Body of pancreas (tissue), 4 donors: Measurements from ENCODE around the gene FXR2. TPM values are rescaled to one million over a fixed set of nuclear protein-coding genes. Genes with fewer than 3 reads are reported as not detected.

Source experiments
- ATAC-seq: fragments of 150-250 bp; one replicate; pipeline ENCODE4 v1.9.1; 2016
- DNase-seq, 4 donors: peaks; one replicate each; pipeline ENCODE4 v3.0.0-alpha.2; 2019
- H3K27ac ChIP-seq, 4 donors: fragments of 200-600 bp; sonication (generic); 1 replicate in 3 of 4; 2 replicates in 1 of 4; pipeline versions ENCODE4 v1.5.1 to v1.6.1; 2016 to 2019; ENCODE audit warnings: mild to moderate bottlenecking in 1 of 4, mixed read lengths in 1 of 4, moderate library complexity in 1 of 4
- H3K27me3 ChIP-seq, 2 donors: fragments of 200-600 bp; sonication (generic); one replicate each; pipeline ENCODE4 v1.6.0; 2016; ENCODE audit warnings: mild to moderate bottlenecking in 1 of 2
- H3K36me3 ChIP-seq, 2 donors: fragments of 200-600 bp; sonication (generic); replicated peaks in 1 of 2; 2 replicates each; pipeline ENCODE4 v1.5.1; 2016; ENCODE audit warnings: low read depth in 2 of 2; ENCODE audit not compliant: insufficient read depth in 1 of 2
- H3K4me1 ChIP-seq: fragments of 200-600 bp; sonication (generic); one replicate; pipeline ENCODE4 v1.6.0; 2016
- H3K4me3 ChIP-seq, 2 donors: fragments of 200-600 bp; sonication (generic); 1 replicate in 1 of 2; 2 replicates in 1 of 2; pipeline ENCODE4 v1.5.1; 2016 to 2019
- H3K9me3 ChIP-seq, 3 donors: fragments of 200-600 bp; sonication (generic); 1 replicate in 2 of 3; 2 replicates in 1 of 3; pipeline ENCODE4 v1.5.1; 2016
- POLR2A ChIP-seq, 3 donors: fragments of 450-650 bp; IDR thresholded peaks; one replicate each; pipeline ENCODE4 v1.6.1; 2016; ENCODE audit warnings: antibody characterized with exemption in 3 of 3, mild to moderate bottlenecking in 2 of 3
- WGBS, 2 donors: methylation state at CpG; one replicate each; pipeline ENCODE4 v1.1.5; 2017; 5-methylcytosine and 5-hydroxymethylcytosine counted together
- intact Hi-C: fragments of 100-400 bp; cut with DNase I; formaldehyde crosslinking; loops from one replicate; pipeline ENCODE4 v1.15.1; 2023
- total RNA-seq, 2 donors: library from RNA; depleted of rRNA; stranded (reverse); fragments of >200 nt; gene quantifications; one replicate each; pipeline ENCODE4 v1.1.0, GENCODE V29; 2016
- TF ChIP-seq, protein P1 (sequence below), 7 experiments: fragments of 450-650 bp in 4 of 7; fragments of 200-600 bp in 3 of 7; sonication (generic) in 3 of 7; IDR thresholded peaks; one replicate each; pipeline ENCODE4 v1.5.1; 2016 to 2019; ENCODE audit warnings: antibody characterized with exemption in 7 of 7

Gene FXR2
- total RNA-seq: 10 to 100 TPM; 10.2 to 10.9 TPM

DNA sequence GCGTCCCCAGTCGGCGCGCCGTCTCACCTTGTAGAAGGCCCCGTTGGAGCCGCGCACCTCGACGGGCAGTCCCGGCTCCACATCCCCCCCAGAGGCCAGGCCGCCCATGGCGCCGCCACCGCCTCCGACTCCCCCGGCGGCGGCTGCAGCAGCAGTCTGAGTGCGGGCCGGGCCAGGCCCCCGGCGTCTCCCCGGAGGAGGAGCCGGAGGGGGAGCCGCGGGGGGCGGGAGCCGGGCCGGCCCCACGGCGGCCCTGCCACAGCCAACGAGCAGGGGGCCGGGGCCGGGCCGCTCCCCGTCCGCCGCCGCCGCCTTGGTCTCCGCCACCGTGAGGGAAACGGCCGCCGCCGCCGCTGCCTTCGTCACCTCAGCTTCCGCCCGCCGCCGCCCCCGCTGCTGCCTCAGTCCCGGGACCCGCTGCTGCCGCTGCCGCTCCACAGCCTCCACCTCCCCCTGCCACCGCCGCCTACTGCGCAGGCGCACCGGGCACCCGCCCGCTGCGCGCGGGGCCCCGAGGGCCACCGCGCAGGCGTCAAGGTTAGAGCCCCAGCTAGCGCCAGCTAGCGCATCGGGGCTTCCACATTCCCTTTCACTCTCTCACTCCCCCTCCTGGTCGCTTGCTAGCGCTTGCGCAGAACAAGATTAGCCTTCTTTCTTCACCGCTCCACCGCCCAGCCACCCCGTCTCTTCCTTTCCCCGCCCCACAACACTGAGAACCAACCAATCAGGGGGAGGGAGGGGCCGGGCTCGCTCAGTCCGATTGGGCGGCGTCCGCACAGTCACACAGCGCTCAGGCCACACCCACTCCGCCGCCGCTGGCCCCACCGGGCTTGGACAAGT, at the start of gene FXR2:
TSS of gene FXR2 (minus strand) at position 473 of the 840 bp plus-strand sequence. CDS start at position 108, 365 bp downstream.
- H3K4me1 ChIP-seq: peaks cover 34% of the 10 kb centered on the region
- H3K4me3 ChIP-seq: peak within 1 kb of the TSS; percentile 13 to 33
- 0% methylated on average over 18 to 79 of the region's 93 CpGs for WGBS, 2 donors
- H3K27ac ChIP-seq: peak within 1 kb of the TSS; percentile 87 to 95 (median 92)
- no peaks in the 10 kb centered on the region for H3K27me3 ChIP-seq
- peak; percentile 46 to 73 (median 69) for TF ChIP-seq POLR2A (IDR thresholded peaks at IDR 0.05)
- TF ChIP-seq, protein P1, sequence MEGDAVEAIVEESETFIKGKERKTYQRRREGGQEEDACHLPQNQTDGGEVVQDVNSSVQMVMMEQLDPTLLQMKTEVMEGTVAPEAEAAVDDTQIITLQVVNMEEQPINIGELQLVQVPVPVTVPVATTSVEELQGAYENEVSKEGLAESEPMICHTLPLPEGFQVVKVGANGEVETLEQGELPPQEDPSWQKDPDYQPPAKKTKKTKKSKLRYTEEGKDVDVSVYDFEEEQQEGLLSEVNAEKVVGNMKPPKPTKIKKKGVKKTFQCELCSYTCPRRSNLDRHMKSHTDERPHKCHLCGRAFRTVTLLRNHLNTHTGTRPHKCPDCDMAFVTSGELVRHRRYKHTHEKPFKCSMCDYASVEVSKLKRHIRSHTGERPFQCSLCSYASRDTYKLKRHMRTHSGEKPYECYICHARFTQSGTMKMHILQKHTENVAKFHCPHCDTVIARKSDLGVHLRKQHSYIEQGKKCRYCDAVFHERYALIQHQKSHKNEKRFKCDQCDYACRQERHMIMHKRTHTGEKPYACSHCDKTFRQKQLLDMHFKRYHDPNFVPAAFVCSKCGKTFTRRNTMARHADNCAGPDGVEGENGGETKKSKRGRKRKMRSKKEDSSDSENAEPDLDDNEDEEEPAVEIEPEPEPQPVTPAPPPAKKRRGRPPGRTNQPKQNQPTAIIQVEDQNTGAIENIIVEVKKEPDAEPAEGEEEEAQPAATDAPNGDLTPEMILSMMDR (IDR thresholded peaks at IDR 0.05): peak; percentile 41 to 95 (median 86)
- H3K9me3 ChIP-seq: no peaks in the 10 kb centered on the region
- DNase-seq (peak; percentile 100), ATAC-seq (peak; percentile 94)
- intact Hi-C loops: no loop called here
- H3K36me3 ChIP-seq: no peaks in the 10 kb centered on the region

DNA sequence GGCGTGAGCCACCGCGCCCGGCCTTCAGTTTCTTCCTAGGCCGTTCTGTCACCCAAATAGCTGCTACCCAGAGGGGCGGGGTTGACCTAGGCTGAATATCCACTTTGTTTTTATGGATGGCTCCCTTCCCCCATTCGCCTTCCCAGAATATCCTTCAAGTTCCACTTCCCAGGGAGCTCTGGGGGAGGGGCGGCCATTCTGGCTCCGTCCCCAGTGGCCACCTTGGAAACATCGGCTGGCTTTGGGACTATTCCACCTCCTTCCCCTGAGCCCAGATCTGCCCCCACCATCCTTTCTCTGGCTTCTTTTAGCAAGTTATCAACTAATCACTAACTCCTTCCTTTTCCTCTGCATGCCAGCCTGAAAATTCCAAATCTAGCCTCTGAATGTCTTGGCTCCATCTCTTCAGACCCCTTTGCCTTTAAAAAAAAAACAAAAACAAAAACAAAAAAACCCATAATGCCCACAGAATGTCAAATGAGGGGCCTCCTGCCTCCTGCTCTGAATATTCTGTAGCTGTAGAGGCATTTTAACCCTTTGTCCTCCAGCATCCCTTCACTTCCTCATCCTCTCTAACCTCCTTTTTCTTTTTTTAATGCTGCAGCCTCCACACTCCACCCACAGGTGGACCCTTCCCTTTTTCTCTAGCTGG, 42.4 kb upstream of the FXR2 start:
- H3K4me1 ChIP-seq: no peaks in the 10 kb centered on the region
- no peak overlapping the region for H3K4me3 ChIP-seq
- H3K27ac ChIP-seq: no peak overlapping the region
- TF ChIP-seq POLR2A (IDR thresholded peaks at IDR 0.05): no peak
- TF ChIP-seq, protein P1 (IDR thresholded peaks at IDR 0.05): no peak
- DNase-seq (peak; percentile 32 to 46 (median 42)), ATAC-seq (peak; percentile 41)
- 41 to 48% methylated on average over 10 of the region's 10 CpGs for WGBS, 2 donors
- no peaks in the 10 kb centered on the region for H3K9me3 ChIP-seq
- intact Hi-C loops: no loop called here
- no peaks in the 10 kb centered on the region for H3K36me3 ChIP-seq
- H3K27me3 ChIP-seq: no peaks in the 10 kb centered on the region

DNA sequence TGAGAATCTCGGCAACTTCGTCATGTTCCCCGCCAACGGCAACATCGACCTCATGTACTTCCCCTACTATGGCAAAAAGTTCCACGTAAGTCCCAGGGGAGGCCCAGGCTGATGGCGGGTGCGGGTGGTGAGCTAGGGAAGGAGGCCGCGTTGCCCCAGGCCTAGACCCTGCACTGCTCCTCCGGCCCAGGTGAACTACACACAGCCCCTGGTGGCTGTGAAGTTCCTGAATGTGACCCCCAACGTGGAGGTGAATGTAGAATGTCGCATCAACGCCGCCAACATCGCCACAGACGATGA, 40.8 kb upstream of the FXR2 start:
- DNase-seq (no peak), ATAC-seq (no peak)
- Histone ChIP-seq H3K9me3 (no peaks in the 10 kb centered on the region), H3K4me3 (no peak overlapping the region), H3K36me3 (no peaks in the 10 kb centered on the region), H3K4me1 (peaks cover 15% of the 10 kb centered on the region), H3K27me3 (peaks cover 0 to 12% of the 10 kb centered on the region in 2 donors), H3K27ac (no peak overlapping the region)
- 86 to 89% methylated on average over 13 to 17 of the region's 17 CpGs for WGBS, 2 donors
- intact Hi-C loops: no loop called here
- TF ChIP-seq POLR2A (IDR thresholded peaks at IDR 0.05): no peak
- TF ChIP-seq, protein P1 (IDR thresholded peaks at IDR 0.05): no peak

DNA sequence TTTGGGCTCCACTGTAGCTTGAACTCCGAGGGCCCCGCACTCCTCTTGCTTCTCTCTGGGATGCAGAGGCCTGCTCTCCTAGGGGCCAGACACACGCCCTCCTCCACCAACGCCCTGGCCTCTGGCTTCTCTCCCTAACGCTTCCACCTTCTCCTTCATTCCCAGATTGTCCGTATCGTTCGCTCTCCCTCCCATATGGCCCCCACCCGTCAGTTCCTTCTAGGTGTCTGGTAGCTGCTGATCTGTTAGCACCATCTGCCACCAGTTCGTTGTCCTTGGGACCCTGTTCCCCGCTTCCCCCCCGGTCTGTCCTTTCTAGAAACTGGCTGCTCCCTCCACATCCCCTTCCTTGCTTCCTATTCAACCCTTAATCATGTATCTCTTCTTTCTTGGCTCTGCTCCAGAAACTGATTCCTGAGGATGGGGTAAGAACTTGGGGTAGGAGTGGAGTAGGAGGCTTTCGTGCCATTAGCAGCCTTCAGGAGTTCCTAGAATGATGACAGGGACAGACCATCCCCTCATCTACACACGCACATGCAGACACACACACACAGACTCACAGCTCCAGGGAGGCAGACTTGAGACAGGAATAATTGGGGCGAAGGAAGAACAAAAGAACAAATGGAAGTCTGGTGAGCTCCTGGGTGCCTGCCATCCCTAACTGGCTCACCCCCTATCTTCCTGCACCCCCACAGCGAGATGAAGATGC, 40.3 kb upstream of the FXR2 start:
- WGBS, 2 donors: 86 to 87% methylated on average over 16 of the region's 16 CpGs
- Histone ChIP-seq H3K27ac (no peak overlapping the region), H3K27me3 (peaks cover 0 to 13% of the 10 kb centered on the region in 2 donors), H3K4me3 (no peak overlapping the region), H3K9me3 (no peaks in the 10 kb centered on the region), H3K4me1 (peaks cover 20% of the 10 kb centered on the region), H3K36me3 (no peaks in the 10 kb centered on the region)
- ATAC-seq (no peak), DNase-seq (no peak)
- intact Hi-C loops: no loop called here
- TF ChIP-seq, protein P1 (IDR thresholded peaks at IDR 0.05): no peak
- TF ChIP-seq POLR2A (IDR thresholded peaks at IDR 0.05): no peak
